Measurements from ENCODE around the gene ADPRH. TPM values are rescaled to one million over a fixed set of nuclear protein-coding genes. Genes with fewer than 3 reads are reported as not detected.

The ADPRH gene
- total RNA-seq, 1 experiment from 2014 or later: 1.5 TPM

GRCh38 chr3:119547227-119547626 lies 32.1 kb upstream of the ADPRH start:
- no peak for DNase-seq (ENCODE audit: low read depth, low spot score)
- no peak overlapping the region for H3K9ac ChIP-seq (ENCODE audit: low read length)
- H3K27ac ChIP-seq (ENCODE audit: low read depth, low read length): no peak overlapping the region
- ATAC-seq: no peak
- ChIA-PET POLR2A (no interaction called here), CTCF (no interaction called here), RAD21 (ENCODE audit: low non-redundant PET in 1 of 2, low total read pairs in 2 of 2, uncharacterized antibody in 2 of 2, unreplicated experiment in 2 of 2) (no interaction called here)
- no peak overlapping the region for H3K4me2 ChIP-seq (ENCODE audit: low read length)
- no peak for TF ChIP-seq REST (IDR thresholded peaks at IDR 0.05; ENCODE audit: low read depth)
- TF ChIP-seq YY1 (IDR thresholded peaks at IDR 0.05; ENCODE audit: extremely low read depth, insufficient replicate concordance, low read depth, low read length): no peak
- no peak for TF ChIP-seq ZFX (IDR thresholded peaks at IDR 0.05)
- TF ChIP-seq CEBPB (IDR thresholded peaks at IDR 0.05; ENCODE audit: low read depth): no peak
- TF ChIP-seq CBX3 (IDR thresholded peaks at IDR 0.05; ENCODE audit: low read depth): no peak
- no peak for TF ChIP-seq ATF3 (IDR thresholded peaks at IDR 0.05)
- TF ChIP-seq SIN3A (IDR thresholded peaks at IDR 0.05; ENCODE audit: low read depth): no peak
- no peak for TF ChIP-seq ZBTB33 (IDR thresholded peaks at IDR 0.05; ENCODE audit: extremely low read depth, insufficient replicate concordance, low read length)
- H3K4me3 ChIP-seq (replicated peaks in 1 of 2; ENCODE audit: low read depth in 1 of 2, low read length in 2 of 2): no peak overlapping the region
- no TSS peak for BruUV-seq (replicated peaks)
- H3K4me1 ChIP-seq (ENCODE audit: control insufficient read depth in 1 of 2, insufficient read depth in 2 of 2, low read length in 2 of 2): no peaks in the 10 kb centered on the region
- no peaks in the 10 kb centered on the region for H3K79me2 ChIP-seq (ENCODE audit: insufficient read depth, low read length)
- intact Hi-C loops (cut with micrococcal nuclease): no loop called here
- no peaks in the 10 kb centered on the region for H4K20me1 ChIP-seq (ENCODE audit: insufficient read depth)
- no peaks in the 10 kb centered on the region for H3K36me3 ChIP-seq (ENCODE audit: control insufficient read depth in 1 of 2, insufficient read depth in 2 of 2, low read length in 2 of 2)
- no peaks in the 10 kb centered on the region for H3K27me3 ChIP-seq (ENCODE audit: insufficient read depth, low read length)
- H3K9me3 ChIP-seq (ENCODE audit: control insufficient read depth in 1 of 2, insufficient read depth in 1 of 2, low read depth in 1 of 2, low read length in 2 of 2): no peaks in the 10 kb centered on the region
- H2AFZ ChIP-seq (ENCODE audit: low read depth, low read length, poor library complexity, severe bottlenecking): no peak overlapping the region
- no peaks in the 10 kb centered on the region for H3K9me2 ChIP-seq (ENCODE audit: insufficient read depth)

Data from HCT116 (cell line).